AG09319 (cell line): ENCODE results near the gene CDCA7L.
"Not testable (repeated sequence)": the region's sequence is repeated elsewhere in the genome, so short reads cannot be mapped to it uniquely, and the experiment has no call there.

Experiments
- DNase-seq: peaks from one replicate; pipeline ENCODE4 v3.0.0-alpha.2; 2010; ENCODE audit warnings: low read depth; ENCODE audit errors: extremely low read depth
- CTCF ChIP-seq: IDR thresholded peaks from 2 replicates; pipeline ENCODE4 v1.5.1; 2011; ENCODE audit warnings: low read depth, mild to moderate bottlenecking, inconsistent platforms, low read length, moderate library complexity

CDCA7L gene

GRCh38 chr7:21934808-21935207 lies 10.9 kb downstream of the CDCA7L start:
- no peak for DNase-seq

GRCh38 chr7:21933293-21933692 lies 12.4 kb downstream of the CDCA7L start:
- DNase-seq: not testable (repeated sequence)

More at GRCh38 chr7:21934808-21935207, 10.9 kb downstream of the CDCA7L start:
- TF ChIP-seq CTCF: no peak

GRCh38 chr7:21927693-21928092 lies 18.0 kb downstream of the CDCA7L start:
- TF ChIP-seq CTCF: no peak
- no peak for DNase-seq

- no peak for DNase-seq
- no peak for TF ChIP-seq CTCF
Measured at GRCh38 chr7:21926448-21926847, 19.3 kb downstream of the CDCA7L start.

- no peak for DNase-seq
- TF ChIP-seq CTCF: no peak
Measured at GRCh38 chr7:21923658-21924057, 22.0 kb downstream of the CDCA7L start.

- TF ChIP-seq CTCF: no peak
- DNase-seq: no peak
Measured at GRCh38 chr7:21922605-21923004, 23.1 kb downstream of the CDCA7L start.

GRCh38 chr7:21920936-21921335 lies 24.8 kb downstream of the CDCA7L start:
- no peak for DNase-seq

More at GRCh38 chr7:21920936-21921335, 24.8 kb downstream of the CDCA7L start:
- no peak for TF ChIP-seq CTCF
